Measurements from ENCODE around the gene EIF4E3.
A peak's percentile ranks its signal among the peaks of the same experiment; 100 is the strongest.

- peak; percentile 49 to 74 (median 62); a peak in 5 of 6 replicates for TF ChIP-seq CTCF (IDR thresholded peaks at IDR 0.05 in 2 of 3, conservative IDR thresholded peaks at IDR 0.05 in 1 of 3; ENCODE audit: control insufficient read depth in 2 of 3, extremely low read depth in 1 of 3, insufficient read depth in 1 of 3, low read depth in 3 of 3, low read length in 3 of 3)
- TF ChIP-seq JUNB (IDR thresholded peaks at IDR 0.05), result no peak
- no peak for TF ChIP-seq MXI1 (IDR thresholded peaks at IDR 0.05; ENCODE audit: low read depth, low read length)
- TF ChIP-seq ZNF592 (IDR thresholded peaks at IDR 0.05), result no peak
- TF ChIP-seq SREBF2 (IDR thresholded peaks at IDR 0.05; ENCODE audit: low read length), result no peak
- TF ChIP-seq RELA (IDR thresholded peaks at IDR 0.05; ENCODE audit: borderline replicate concordance, partially characterized antibody), result no peak
Observed at GRCh38 chr3:71710906-71711494, 14.2 kb downstream of the EIF4E3 start.

Measured in GM12878 (cell line).